GM13977 (cell line): ENCODE data around the gene ANO2.

Experiments
- DNase-seq: peaks from one replicate; pipeline ENCODE4 v3.0.0; 2012; ENCODE audit warnings: low spot score
- in situ Hi-C: fragments of 300-500 bp; cut with MboI; formaldehyde crosslinking; loops from one replicate; pipeline ENCODE4 v1.12.0; 2022; ENCODE audit warnings: low sequenced_read_pairs, low pct_unique_long_range_greater_than_20kb, mixed read lengths, inconsistent platforms; ENCODE audit not compliant: unreplicated experiment
- TF ChIP-seq, protein P1 (sequence below): IDR thresholded peaks from 2 replicates; pipeline ENCODE4 v1.5.1; 2012; ENCODE audit warnings: mild to moderate bottlenecking, control low read depth; ENCODE audit not compliant: insufficient read depth; ENCODE audit errors: extremely low read depth, missing control alignments

The ANO2 gene

DNA sequence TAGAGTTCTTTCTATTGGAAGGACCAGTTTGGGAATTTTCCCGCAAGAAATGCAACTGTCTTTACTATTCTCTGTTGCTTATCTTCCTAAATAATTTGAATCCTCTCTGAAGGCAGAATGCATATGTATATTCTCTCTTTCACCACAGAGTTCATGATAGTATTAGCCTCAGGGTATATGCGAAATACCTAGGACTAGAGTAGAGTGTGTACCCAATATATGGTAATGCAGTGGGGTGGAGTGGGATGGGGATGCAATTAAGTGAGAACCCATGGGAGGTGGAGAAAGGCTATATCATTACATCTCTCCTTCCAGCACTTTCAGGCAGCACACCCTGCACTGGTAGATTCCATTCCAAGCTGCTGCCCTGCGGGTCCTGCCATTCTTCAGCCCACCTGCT, 207.3 kb downstream of the ANO2 start:
- DNase-seq = no peak
- in situ Hi-C loops = no loop called here
- TF ChIP-seq, protein P1, sequence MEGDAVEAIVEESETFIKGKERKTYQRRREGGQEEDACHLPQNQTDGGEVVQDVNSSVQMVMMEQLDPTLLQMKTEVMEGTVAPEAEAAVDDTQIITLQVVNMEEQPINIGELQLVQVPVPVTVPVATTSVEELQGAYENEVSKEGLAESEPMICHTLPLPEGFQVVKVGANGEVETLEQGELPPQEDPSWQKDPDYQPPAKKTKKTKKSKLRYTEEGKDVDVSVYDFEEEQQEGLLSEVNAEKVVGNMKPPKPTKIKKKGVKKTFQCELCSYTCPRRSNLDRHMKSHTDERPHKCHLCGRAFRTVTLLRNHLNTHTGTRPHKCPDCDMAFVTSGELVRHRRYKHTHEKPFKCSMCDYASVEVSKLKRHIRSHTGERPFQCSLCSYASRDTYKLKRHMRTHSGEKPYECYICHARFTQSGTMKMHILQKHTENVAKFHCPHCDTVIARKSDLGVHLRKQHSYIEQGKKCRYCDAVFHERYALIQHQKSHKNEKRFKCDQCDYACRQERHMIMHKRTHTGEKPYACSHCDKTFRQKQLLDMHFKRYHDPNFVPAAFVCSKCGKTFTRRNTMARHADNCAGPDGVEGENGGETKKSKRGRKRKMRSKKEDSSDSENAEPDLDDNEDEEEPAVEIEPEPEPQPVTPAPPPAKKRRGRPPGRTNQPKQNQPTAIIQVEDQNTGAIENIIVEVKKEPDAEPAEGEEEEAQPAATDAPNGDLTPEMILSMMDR = no peak

DNA sequence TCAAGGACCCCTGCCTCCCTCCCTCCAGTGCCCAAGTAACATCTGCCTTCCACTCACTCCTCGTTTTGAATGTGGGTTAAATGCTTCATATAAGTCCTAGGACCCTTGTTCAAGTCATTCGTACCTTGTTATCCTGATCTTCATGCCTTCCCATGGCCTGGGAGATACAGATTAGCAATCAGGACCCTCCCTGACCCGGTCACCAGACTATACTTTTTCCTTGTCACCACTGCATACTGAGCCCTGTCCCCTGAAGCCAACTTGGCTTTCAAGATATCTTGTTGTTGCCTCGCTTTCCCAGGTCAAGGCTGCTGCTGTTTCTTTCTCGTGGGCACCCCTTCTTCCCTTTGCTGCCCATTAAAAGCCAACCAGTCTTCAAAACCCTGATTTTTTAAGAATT, 208.5 kb downstream of the ANO2 start:
- in situ Hi-C loops = no loop called here
- TF ChIP-seq, protein P1 = no peak
- DNase-seq = no peak

DNA sequence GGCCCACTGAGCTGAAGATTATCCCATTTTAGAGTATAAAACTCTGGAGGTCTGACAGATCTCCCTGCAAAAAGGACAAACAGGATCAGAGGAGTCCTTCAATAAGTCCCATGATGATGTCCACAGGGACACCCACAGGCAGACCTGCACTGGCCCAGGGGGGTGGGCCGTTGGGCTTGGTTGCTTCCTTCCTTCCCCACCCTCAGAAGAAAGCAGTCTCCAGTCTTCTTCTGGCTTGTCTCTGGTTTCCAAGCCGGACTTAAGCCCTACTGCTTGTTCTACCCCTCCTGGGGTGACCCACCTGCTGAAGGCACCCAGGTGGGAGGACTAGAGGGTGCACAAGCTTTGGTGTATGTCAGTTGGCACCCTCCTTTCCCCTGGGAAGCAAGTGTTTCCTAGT, 209.0 kb downstream of the ANO2 start:
- in situ Hi-C loops = no loop called here
- no peak for DNase-seq
- TF ChIP-seq, protein P1 = no peak

DNA sequence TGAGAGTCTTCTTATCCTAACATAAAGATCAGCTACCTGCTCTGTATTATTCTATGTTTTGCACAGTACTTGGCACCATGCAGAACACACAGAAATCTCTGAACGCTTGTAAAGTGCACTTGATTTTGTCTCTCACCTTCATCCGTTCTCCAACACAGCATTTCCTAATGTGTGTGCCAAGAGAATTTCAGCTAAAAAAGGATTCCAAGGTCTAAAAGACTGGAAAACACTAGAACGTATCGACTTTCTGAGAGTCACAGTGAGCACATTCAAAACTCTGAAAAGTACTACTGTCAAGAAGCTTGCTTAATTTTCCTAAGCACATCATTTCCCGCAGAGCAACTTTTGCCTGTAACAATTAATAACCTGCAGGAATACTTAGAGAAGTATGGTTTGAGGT, 211.1 kb downstream of the ANO2 start:
- in situ Hi-C loops = no loop called here
- TF ChIP-seq, protein P1 = no peak
- DNase-seq = no peak

DNA sequence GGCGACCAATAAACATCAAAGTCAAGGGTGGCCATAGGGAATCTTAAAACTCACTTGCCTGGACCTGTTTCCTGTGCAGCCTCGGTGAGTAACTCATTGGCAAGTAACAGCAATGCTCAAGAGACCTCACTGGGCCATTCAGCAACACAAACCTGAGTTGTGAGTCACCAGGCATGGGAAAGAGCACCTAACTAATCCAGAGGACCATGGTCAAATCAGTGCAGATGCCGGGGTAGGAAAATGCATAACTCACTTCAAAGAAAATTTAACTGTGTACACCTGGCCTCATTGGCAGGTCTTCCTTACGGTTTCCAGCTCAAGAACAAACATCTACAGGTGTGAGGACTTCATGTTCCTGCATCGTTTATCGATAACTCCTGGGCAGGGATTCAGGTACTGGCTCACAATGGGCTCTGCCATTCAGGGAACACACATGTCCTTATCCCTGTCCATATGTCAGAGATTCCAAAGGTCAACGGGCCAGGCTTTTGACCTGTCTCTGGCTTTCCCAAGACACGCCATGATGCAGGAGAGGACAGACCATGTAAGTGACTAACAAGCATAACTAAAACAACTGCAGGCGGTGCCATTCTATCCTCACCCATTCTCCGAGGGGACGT, 211.8 kb downstream of the ANO2 start:
- TF ChIP-seq, protein P1 = no peak
- in situ Hi-C loops = no loop called here
- DNase-seq = no peak

DNA sequence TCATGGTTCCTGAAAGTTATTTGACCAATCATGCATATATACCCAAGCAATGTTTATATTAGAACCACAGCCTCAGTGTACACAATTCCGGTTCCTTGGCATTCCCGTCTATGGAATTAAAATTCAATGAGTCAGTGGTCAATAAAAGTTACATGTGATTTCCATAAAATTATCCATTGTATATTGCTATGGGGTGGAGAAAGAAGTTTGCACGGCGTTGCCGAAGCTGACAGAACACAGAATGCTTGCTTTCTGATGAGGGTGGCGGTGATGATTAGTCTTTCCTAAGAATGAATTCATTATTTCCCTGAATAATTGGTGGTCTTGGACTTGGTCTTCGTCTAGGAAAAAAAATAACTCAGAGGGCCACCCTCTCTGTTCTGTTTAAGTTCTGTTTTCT, 214.1 kb downstream of the ANO2 start:
- in situ Hi-C loops = no loop called here
- DNase-seq = no peak
- TF ChIP-seq, protein P1 = no peak
